Stimulated activated CD4-positive, alpha-beta T cell treated with anti-CD3 and anti-CD28 coated beads, Interleukin-1b, Interleukin-23, amount 100 ng/mL, for 48 hours (primary cell): ENCODE data around the gene RNF220.
A peak's percentile ranks its signal among the peaks of the same experiment; 100 is the strongest.
"Not testable (repeated sequence)": the region's sequence is repeated elsewhere in the genome, so short reads cannot be mapped to it uniquely, and the experiment has no call there.

ENCODE experiments used
- DNase-seq: peaks from one replicate; pipeline ENCODE4 v3.0.0-alpha.2; 2020

RNF220 gene

DNA sequence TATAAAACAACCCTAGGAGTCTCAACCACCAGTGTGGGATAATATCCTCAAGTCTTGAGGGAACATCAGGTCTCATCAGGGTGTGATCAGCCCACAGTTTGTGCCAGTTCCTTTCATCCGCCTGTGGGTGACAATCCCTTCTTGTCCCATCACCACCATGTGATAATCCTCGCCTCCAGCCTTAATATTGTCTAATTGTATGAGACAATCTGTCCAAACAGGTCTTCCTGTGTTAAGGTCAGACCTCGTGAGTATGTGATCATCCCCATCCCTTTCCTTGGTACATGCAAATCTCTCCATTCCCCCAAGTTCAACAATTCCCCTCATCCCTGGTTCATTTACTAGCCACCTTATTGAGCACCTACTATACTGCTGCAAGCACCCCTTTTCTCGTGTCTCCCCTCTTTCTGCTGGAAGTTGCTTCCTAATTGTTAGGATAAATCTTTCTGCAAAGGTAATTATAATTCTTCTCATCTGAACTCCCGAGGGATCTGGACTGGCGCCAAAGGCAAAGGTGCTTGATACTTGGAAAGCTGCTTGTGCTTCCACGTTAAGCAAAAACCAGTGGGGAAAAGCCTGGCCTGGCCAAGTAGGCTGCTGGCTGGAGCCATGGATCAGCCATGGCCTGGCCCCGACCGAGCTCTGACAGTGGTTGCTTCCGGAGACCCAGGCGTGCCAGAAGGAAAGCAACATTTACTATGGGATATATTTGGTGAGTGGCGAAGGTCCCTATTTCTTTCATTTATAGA is 92.5 kb downstream of the RNF220 start:
- DNase-seq, result no peak

- DNase-seq, result no peak
Measured at GRCh38 chr1:44499306-44499705, 94.3 kb downstream of the RNF220 start.

- DNase-seq, result no peak
Measured at GRCh38 chr1:44500181-44501046, 95.4 kb downstream of the RNF220 start.

DNA sequence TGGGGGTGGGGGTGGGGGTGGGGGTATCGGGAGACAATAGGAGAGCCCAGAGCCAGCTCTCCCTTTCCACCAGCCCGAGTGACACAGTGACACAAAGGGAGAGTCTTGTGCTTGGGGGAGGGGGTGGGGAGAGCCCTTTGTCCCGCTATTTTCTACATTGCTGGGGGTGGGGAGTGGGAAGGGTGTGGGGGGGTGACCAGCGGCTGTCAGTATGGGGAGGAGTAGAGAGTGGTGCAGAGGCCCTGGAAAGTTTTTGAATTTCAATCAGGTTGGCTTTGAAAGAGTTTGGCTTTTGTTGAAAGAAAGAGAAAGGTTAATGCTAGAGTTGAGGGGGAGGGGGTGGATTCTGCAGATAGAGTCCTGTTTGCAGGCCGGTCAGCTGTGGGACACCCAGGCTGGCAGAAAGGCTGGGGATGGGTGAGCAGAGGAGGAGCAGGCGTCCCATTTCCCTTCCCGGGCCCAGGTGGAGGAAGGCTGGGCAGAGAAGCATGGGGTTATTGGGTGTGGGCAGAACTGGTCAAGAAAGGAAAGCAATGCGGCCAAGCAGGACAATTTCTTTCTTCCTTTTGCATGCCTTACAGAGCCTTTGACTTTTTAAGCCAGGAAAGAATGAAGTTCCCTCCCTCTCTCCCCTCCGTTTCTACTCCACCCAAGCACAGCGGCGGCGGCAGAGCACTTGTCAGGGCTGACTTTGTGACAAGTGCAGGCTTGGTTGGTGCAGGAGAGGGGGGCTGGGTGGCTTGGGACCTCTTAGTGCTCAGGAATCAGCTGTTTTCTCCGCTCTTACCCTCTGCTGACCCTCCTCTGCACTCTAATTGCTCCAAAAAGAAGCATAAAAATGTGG is 96.2 kb downstream of the RNF220 start:
- no peak for DNase-seq

- not testable (repeated sequence) for DNase-seq
Measured at GRCh38 chr1:44502823-44503222, 97.8 kb downstream of the RNF220 start.

DNA sequence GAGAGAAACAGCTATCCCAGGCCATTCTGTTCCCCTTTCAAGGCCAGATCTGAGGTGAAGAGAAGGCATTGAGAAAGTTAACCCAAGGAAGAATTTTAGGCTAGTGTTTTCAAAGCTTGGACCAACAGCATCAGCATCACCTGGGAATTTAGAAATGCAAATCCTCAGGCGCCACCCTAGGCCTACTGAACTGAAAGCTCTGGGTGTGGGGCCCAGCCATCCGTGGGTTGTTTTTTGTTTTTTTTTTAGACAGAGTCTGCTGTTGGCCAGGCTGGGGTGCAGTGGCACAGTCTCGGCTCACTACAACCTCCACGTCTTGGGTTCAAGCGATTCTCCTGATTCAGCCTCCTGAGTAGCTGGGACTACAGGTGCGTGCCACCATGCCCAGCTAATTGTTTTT is 98.6 kb downstream of the RNF220 start:
- DNase-seq, result no peak

GRCh38 chr1:44505210-44505993 is 100.3 kb downstream of the RNF220 start:
- DNase-seq, result no peak

DNA sequence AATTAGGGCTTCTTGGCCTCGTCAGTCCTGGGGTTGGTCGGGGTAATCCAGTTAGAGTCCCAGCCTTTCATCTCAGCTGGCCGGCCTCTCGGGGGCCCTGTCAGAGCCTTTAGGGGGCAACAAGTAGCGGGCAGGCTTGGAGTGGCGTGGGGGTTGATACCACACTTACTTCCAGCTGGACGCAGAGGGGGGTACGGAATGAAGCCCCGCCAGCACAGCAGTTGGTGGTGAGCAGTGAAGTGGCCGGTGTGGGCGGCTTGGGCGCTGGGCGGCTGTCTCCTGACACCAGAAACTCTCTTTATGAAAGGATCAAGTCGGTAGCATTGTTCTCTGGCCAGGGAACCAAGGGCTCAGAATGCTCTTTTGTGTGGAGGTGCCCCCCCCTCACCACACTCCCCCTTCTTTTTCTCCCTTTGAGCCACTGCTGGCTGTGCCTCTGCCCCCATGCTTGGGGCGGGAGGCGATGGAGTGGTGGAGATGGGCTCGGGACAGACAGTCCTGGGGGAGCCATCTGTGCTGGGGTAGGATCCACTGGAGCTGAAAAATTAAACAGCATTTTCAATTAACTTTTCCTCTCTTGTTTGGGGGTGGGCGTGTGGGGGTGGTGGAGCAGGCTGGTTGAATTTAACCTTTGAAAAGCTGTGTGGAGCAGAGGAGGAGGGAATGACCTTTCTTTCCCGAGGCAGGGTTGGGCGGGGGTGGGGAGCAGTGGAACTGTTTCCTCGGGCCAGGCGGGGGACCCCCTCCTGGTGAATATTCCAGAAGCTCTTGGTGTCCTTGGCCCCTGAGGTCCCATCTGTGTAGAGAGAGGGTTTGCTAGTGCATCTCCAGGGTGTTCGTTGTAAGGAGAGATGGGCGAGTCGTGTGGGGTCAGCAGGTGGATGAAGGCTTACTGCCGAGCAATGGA is 102.7 kb downstream of the RNF220 start:
- DNase-seq, result no peak

DNA sequence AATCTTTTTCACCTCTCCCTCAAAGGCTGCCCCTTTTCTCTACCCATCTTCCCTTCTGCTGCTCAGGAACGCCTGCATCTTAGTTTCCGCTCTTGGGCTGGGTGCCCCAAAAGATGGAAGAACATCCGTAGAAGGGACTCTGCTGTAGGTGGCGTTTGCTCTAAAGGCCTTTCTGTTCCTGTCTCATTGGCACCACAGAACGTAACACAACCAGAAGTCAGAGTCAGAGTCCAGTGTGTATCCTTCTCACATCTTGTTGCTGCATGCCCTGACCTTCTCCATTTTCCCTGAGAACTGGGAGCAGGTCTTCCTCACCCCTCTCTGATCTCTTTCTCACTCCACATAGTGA is 103.3 kb downstream of the RNF220 start:
- no peak for DNase-seq

DNA sequence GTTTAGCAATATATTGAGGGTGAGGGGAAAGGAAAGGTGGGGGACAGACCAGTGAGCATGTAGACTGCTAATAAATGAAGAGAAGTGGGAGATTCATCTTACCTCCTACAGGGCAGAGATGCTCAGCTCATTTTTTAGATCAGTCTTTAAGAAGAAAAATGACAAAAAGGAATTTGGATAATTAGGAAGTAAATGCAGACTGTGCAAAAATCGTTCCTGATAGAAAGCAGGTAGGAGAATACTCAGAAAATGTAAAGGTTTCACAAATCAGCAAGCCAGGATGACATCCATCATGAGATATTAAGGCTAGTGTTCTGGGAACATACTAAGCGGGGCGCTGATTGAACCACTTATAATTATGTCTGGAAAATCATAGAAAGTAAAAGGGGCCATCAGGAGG is 106.3 kb downstream of the RNF220 start:
- no peak for DNase-seq

DNA sequence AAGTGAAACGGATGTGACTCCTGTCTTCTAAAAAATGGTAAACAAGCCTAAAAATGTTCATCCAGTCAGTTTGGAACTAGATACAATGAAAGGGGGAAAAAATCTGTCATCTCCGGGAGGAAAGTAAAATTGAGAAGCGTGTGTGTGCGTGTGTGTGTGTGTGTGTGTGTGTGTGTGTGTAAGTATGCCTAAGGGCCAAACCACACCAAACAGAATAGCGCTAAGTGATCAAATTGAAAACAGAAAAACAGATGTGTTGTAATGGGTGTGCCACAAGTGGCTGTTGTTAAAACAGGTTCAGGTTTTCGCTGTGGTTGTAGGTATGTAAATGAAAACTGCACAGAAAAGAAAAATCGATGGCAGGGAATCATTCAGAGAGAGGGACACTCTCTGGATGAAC is 106.7 kb downstream of the RNF220 start:
- DNase-seq, result peak; percentile 42

GRCh38 chr1:44512313-44512885 is 107.3 kb downstream of the RNF220 start:
- peak; percentile 37 for DNase-seq

GRCh38 chr1:44513111-44513510 is 108.1 kb downstream of the RNF220 start:
- DNase-seq, result no peak

DNA sequence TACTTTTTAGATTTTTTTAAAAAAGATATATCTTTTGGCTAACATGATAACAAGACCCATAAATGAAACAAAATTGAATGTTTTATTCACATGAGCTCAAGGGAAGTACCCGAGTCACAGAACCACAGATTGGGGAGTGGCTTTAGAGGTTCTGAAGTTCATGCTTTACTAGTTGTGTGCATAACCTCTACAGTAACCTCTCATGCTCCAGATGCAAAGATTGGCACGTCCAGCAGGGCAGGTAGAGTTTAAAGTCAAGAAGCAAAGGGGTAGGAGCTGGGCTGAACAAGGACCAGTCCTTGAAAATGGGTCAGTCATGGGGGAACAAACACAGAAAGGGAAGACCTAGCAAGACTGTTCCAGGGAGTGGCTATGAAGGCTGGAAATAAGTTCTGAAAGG is 109.6 kb downstream of the RNF220 start:
- no peak for DNase-seq

DNA sequence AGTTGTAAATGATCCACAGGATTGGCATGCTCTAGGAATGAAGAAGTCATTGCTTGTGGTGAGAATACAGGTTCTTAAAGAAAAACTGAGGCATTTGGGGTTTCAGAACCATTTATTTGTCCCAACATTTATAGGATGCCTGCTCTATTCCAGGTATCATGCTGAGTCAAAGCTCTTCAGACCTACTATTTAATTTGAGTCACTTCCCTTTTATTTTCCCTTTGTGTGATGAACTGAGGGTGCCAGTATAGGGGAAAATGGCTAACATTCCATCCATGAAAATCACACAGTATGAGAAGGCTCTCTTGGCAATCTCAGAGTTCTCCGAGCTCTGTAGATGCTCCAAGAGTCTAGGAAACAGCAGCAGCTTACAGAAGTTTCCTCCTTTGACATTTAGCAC is 110.4 kb downstream of the RNF220 start:
- no peak for DNase-seq

DNA sequence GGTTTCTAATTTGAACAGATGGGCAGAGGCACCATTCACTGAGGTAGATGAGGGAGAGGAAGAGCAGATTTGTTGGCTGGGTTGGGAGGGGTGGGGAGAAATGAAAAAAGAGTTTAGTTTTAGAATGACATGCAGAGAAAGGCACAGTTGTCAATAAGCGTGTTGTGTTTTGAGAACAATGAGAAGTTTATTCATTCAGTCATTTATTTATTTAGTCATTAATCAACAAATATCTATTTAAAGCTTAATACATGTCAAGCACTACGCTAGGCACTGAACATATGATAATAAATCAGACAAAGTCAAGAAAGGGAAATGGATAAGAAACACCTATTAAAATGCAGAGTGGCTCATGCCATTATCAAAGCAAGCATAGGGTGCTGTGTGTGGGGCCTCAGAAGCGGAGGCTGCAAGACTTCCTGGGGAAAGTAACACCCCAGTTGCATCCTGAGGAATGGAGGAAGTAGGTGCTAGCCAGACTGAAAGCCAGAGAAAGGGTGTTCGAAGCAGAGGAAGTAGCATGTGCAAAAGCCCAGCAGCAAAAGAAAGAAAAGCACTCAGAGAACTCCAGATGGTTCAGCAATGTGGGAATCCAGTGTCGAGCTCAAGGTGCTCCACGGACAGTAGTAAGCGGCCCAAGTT is 114.1 kb downstream of the RNF220 start:
- DNase-seq, result no peak

- DNase-seq, result no peak
Measured at GRCh38 chr1:44521378-44522080, 116.5 kb downstream of the RNF220 start.

DNA sequence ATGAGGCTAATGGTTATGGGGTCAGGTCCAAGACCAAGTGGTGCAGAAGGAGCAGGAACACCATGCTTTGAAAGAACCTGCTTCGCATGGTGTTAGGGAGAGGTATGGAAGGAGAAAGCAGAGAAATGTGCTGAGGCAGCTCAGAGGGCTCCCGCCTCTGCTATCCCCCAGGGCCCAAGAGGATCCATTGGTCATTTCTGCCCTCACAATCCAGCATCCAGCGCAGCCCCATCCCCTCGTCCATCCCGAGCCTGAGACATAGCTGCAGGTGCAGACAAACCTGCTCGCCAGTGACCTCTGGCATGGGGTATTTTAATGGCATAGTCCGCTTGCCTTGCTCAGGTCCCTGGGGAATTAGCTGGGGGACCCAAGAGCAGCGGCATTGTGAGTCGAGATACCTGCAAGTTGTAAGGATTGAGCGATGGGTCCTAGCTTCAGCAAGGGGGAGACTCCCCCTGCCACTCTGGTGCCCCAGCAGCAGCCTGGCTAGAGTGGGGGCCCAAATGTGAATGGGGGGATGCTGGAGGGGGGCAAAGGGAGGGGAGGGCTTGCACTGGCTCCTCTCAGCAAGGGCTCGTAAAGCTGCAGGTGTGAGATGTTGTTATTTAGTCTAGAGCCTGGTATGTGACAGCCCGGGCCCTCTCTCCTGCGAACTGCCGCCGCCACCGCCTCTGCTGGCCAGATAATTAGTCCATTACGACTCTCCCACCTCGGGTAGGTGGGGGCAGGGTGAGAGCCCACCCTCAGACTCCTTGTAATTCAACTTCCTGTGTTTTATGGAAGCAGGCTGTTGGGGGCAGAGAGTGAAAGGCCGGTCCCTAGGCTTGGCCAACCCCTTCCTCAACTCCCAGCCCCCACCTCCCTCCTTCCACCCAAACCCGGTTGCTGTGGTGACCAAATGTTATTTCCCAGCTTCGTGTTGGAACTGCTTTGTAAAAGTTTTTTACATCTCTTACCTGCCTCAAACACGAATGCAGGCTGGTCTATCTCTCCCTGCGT is 118.8 kb downstream of the RNF220 start:
- no peak for DNase-seq
